ENCODE results near the gene CCDC13.
A peak's percentile ranks its signal among the peaks of the same experiment; 100 is the strongest.
"Not testable (repeated sequence)": the region's sequence is repeated elsewhere in the genome, so short reads cannot be mapped to it uniquely, and the experiment has no call there.

Gene CCDC13

GRCh38 chr3:42772670-42773408 lies at the start of gene CCDC13:
TSS of gene CCDC13 (minus strand) at chr3:42773253. CDS start at chr3:42758345, 14,908 bp downstream.
- peak; percentile 89 to 95 for DNase-seq
- Mint-ChIP-seq H3K27ac (peak within 1 kb of the TSS; percentile 93 to 97), H3K9me3 (peaks cover 0 to 5% of the 10 kb centered on the region in 2 donors), H3K27me3 (no peaks in the 10 kb centered on the region), H3K4me1 (peaks cover 19% of the 10 kb centered on the region), H3K4me3 (peak within 1 kb of the TSS; percentile 86 to 92)
- ATAC-seq, result peak; percentile 99

GRCh38 chr3:42822828-42823227 lies 49.8 kb upstream of the CCDC13 start:
- Mint-ChIP-seq H3K27me3 (peaks cover 8% of the 10 kb centered on the region), H3K4me1 (no peaks in the 10 kb centered on the region), H3K4me3 (no peak overlapping the region), H3K9me3 (no peaks in the 10 kb centered on the region), H3K27ac (no peak overlapping the region)
- no peak for DNase-seq
- no peak for ATAC-seq

- Mint-ChIP-seq H3K4me3 (no peak overlapping the region), H3K27ac (no peak overlapping the region), H3K4me1 (no peaks in the 10 kb centered on the region), H3K9me3 (no peaks in the 10 kb centered on the region), H3K27me3 (peaks cover 2% of the 10 kb centered on the region)
- DNase-seq, result no peak
- ATAC-seq, result no peak
These were observed 47.6 kb upstream of the CCDC13 start for GRCh38 chr3:42820746-42821051.

GRCh38 chr3:42819351-42819965 lies 46.4 kb upstream of the CCDC13 start:
- no peaks in the 10 kb centered on the region for H3K9me3 Mint-ChIP-seq

GRCh38 chr3:42815826-42816225 lies 42.8 kb upstream of the CCDC13 start:
- ATAC-seq, result no peak
- Mint-ChIP-seq H3K9me3 (no peaks in the 10 kb centered on the region), H3K27ac (no peak overlapping the region)

More at GRCh38 chr3:42819351-42819965, 46.4 kb upstream of the CCDC13 start:
- Mint-ChIP-seq H3K4me3 (no peak overlapping the region), H3K27ac (no peak overlapping the region), H3K27me3 (no peaks in the 10 kb centered on the region), H3K4me1 (no peaks in the 10 kb centered on the region)
- DNase-seq (no peak), ATAC-seq (no peak)

GRCh38 chr3:42814914-42815507 lies 42.0 kb upstream of the CCDC13 start:
- Mint-ChIP-seq H3K4me3 (no peak overlapping the region), H3K4me1 (no peaks in the 10 kb centered on the region), H3K27ac (no peak overlapping the region), H3K27me3 (peaks cover 11% of the 10 kb centered on the region), H3K9me3 (no peaks in the 10 kb centered on the region)
- ATAC-seq (no peak), DNase-seq (no peak)

More at GRCh38 chr3:42815826-42816225, 42.8 kb upstream of the CCDC13 start:
- H3K4me1 Mint-ChIP-seq, result no peaks in the 10 kb centered on the region
- peaks cover 4% of the 10 kb centered on the region for H3K27me3 Mint-ChIP-seq
- no peak overlapping the region for H3K4me3 Mint-ChIP-seq
- DNase-seq, result no peak

- no peak for ATAC-seq
- Mint-ChIP-seq H3K27me3 (peaks cover 15% of the 10 kb centered on the region), H3K4me1 (no peaks in the 10 kb centered on the region), H3K9me3 (no peaks in the 10 kb centered on the region), H3K4me3 (no peak overlapping the region), H3K27ac (no peak overlapping the region)
- no peak for DNase-seq
These were observed 41.2 kb upstream of the CCDC13 start for GRCh38 chr3:42814246-42814645.

- not testable (repeated sequence) for H3K27ac Mint-ChIP-seq, H3K9me3 Mint-ChIP-seq, ATAC-seq, H3K4me3 Mint-ChIP-seq, DNase-seq, H3K4me1 Mint-ChIP-seq
- H3K27me3 Mint-ChIP-seq, result peaks cover 19% of the 10 kb centered on the region
These were observed 38.2 kb upstream of the CCDC13 start for GRCh38 chr3:42811118-42811883.

- H3K27me3 Mint-ChIP-seq, result peaks cover 22% of the 10 kb centered on the region
- DNase-seq, H3K4me3 Mint-ChIP-seq, H3K4me1 Mint-ChIP-seq, H3K9me3 Mint-ChIP-seq, ATAC-seq, H3K27ac Mint-ChIP-seq: not testable (repeated sequence)
These were observed 37.7 kb upstream of the CCDC13 start for GRCh38 chr3:42810706-42811105.

- H3K4me1 Mint-ChIP-seq, result peaks cover 13% of the 10 kb centered on the region
- H3K4me3 Mint-ChIP-seq, result no peak within 1 kb of the TSS
- H3K9me3 Mint-ChIP-seq, result no peaks in the 10 kb centered on the region
- ATAC-seq (no peak), DNase-seq (no peak)
- peaks cover 29% of the 10 kb centered on the region for H3K27me3 Mint-ChIP-seq
- no peak within 1 kb of the TSS for H3K27ac Mint-ChIP-seq
These were observed 36.1 kb upstream of the CCDC13 start, which contains the start of gene ACKR2 for GRCh38 chr3:42809202-42809601. TSS of gene ACKR2 (plus strand) at chr3:42809445. CDS start at chr3:42864503, 55,058 bp downstream.

- H3K27me3 Mint-ChIP-seq, result peaks cover 29% of the 10 kb centered on the region
- no peak for DNase-seq
- H3K4me3 Mint-ChIP-seq, result no peak overlapping the region
- H3K27ac Mint-ChIP-seq, result no peak overlapping the region
- ATAC-seq, result no peak
- H3K9me3 Mint-ChIP-seq, result no peaks in the 10 kb centered on the region
- H3K4me1 Mint-ChIP-seq, result peaks cover 22% of the 10 kb centered on the region
These were observed 34.9 kb upstream of the CCDC13 start for GRCh38 chr3:42807929-42808328.

GRCh38 chr3:42805141-42805821 lies 32.2 kb upstream of the CCDC13 start:
- Mint-ChIP-seq H3K27ac (peak overlapping the region in 1 of 2 donors; percentile 95), H3K27me3 (peaks cover 19% of the 10 kb centered on the region), H3K4me1 (peaks cover 46% of the 10 kb centered on the region), H3K9me3 (no peaks in the 10 kb centered on the region), H3K4me3 (peak overlapping the region; percentile 94 to 98)
- DNase-seq (peak in 1 of 2 donors; percentile 5), ATAC-seq (no peak)

GRCh38 chr3:42804831-42805132 lies 31.7 kb upstream of the CCDC13 start:
- H3K27ac Mint-ChIP-seq, result peak overlapping the region; percentile 87 to 95
- peaks cover 51% of the 10 kb centered on the region for H3K4me1 Mint-ChIP-seq
- H3K9me3 Mint-ChIP-seq, result no peaks in the 10 kb centered on the region
- peak overlapping the region; percentile 94 to 98 for H3K4me3 Mint-ChIP-seq
- peaks cover 18% of the 10 kb centered on the region for H3K27me3 Mint-ChIP-seq
- DNase-seq, result no peak
- peak; percentile 6 for ATAC-seq

- peak; percentile 91 to 94 for DNase-seq
- peak; percentile 99 for ATAC-seq
- Mint-ChIP-seq H3K4me1 (peaks cover 56% of the 10 kb centered on the region), H3K9me3 (no peaks in the 10 kb centered on the region), H3K4me3 (peak within 1 kb of the TSS; percentile 94 to 98), H3K27ac (peak within 1 kb of the TSS; percentile 95 to 96), H3K27me3 (peaks cover 14% of the 10 kb centered on the region)
These were observed 31.2 kb upstream of the CCDC13 start, which contains the start of gene HIGD1A for GRCh38 chr3:42804106-42804830. TSS of gene HIGD1A (minus strand) at chr3:42804490. CDS start at chr3:42794253, 10,237 bp downstream.
